ENCODE data around the gene KRT86. TPM values are rescaled to one million over a fixed set of nuclear protein-coding genes. Genes with fewer than 3 reads are reported as not detected.
"Not testable (repeated sequence)": the region's sequence is repeated elsewhere in the genome, so short reads cannot be mapped to it uniquely, and the experiment has no call there.

KRT86 gene
- total RNA-seq, 2 experiments from 2014 or later, result 0.10 to 0.12 TPM

DNA sequence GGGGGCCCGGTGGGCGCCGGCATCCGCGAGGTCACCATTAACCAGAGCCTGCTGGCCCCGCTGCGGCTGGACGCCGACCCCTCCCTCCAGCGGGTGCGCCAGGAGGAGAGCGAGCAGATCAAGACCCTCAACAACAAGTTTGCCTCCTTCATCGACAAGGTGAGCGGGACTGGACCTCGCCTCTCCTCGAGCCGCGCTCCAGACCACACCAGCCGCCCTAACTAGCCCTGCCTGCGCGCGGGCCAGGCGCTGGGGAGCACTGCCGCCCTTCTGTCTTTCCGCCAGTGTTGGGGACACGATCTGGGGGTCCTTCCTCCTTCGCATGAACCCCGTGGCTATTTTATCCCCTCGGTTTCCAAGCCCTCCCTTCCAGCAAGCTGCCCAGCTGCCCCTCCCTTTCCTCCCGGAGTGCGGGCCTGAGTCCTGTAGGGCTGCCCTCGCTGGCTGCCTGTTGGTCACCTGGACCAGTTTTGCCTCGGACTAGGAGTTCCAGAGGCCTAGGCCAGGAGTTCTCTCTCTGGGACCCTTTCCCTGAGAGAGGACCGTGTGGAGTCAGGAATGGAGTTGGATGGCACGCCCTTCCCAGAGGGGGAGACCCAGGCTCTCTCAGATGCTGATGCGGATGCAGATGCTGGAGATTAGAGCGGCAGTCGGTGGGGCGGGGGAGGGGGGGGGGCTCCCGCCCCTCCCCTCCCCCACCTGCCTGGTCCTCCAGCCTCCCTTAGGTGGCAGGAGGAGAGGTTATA lies 40.8 kb upstream of the KRT86 start:
- Mint-ChIP-seq H3K9me3 (no peaks in the 10 kb centered on the region), H3K4me3 (no peak overlapping the region), H3K4me1 (ENCODE audit: low read depth) (no peaks in the 10 kb centered on the region), H3K27ac (no peak overlapping the region), H3K36me3 (no peaks in the 10 kb centered on the region), H3K27me3 (peaks cover 42% of the 10 kb centered on the region)
- CTCF ChIA-PET, result no interaction called here
- intact Hi-C loops (cut with micrococcal nuclease), result no loop called here
- DNase-seq, result no peak
- POLR2A ChIA-PET, result no interaction called here

DNA sequence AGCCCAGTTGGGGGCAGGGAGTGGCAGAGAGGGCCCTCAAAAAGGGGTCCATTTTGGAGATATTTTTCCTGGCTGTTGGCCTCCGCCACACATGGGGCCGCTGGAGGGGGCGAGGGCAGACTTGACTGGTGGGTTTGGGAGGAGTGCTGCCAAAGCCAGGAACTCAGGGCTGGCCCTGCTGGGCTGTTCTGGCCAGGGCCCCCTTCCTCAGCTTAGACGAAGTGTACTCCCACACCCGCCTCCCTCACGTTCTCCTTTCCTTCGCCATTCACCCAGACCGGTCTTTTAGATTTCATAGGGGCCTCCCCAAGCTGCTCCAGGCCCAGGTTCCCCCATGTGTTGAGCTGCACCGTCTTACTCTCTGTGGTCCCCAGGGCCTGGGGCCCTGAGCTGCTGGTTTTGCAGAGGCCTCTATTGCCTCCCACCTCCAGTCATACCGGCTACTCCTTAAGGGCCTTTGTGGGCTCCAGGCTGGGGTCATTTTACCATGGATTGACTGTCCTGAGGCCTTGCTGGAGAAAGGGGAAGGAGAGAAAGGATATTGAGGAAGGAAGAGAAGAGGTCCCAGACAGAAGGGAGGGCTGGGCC lies 40.1 kb upstream of the KRT86 start:
- Mint-ChIP-seq H3K27me3 (peaks cover 40% of the 10 kb centered on the region), H3K4me3 (no peak overlapping the region), H3K36me3 (no peaks in the 10 kb centered on the region), H3K4me1 (ENCODE audit: low read depth) (no peaks in the 10 kb centered on the region), H3K27ac (no peak overlapping the region), H3K9me3 (no peaks in the 10 kb centered on the region)
- DNase-seq, result no peak
- POLR2A ChIA-PET, result no interaction called here
- intact Hi-C loops (cut with micrococcal nuclease), result no loop called here
- CTCF ChIA-PET, result no interaction called here

DNA sequence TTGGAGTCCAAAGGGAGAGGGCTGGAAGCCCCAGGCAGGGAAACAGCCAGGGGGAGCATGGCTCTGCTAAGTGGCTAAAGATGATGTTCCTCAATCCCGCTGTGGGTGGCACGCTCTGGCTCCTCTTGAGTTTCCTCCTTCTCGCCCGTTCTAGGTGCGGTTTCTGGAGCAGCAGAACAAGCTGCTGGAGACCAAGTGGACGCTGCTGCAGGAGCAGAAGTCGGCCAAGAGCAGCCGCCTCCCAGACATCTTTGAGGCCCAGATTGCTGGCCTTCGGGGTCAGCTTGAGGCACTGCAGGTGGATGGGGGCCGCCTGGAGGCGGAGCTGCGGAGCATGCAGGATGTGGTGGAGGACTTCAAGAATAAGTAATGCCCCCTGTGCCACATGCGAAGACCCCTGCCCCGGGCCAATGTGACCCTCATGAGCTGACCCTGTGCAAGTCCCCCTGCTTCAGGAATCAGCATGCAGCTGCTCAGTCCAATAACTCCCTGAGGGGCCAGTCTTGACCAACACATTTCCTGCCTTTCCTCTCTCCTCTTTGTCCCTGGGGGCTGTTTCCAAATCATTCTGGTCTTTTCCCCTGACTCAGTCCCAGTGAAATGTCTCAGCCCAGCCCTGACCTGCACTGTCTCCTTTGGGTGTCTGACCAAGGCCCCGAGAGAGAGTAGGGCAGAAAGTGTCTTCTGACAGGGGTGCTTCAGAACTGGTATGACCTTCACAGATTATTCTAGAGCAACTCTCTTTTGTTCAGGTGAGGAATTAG lies 39.3 kb upstream of the KRT86 start:
- no peak overlapping the region for H3K27ac Mint-ChIP-seq
- ChIA-PET CTCF (interaction anchor here (1.1 kb wide), 1 partner anchor 46 kb away, joined by 3 read pairs; no protein-coding TSS in a partner anchor), POLR2A (no interaction called here)
- peaks cover 37% of the 10 kb centered on the region for H3K27me3 Mint-ChIP-seq
- H3K4me1 Mint-ChIP-seq (ENCODE audit: low read depth), result no peaks in the 10 kb centered on the region
- no peak for DNase-seq
- H3K4me3 Mint-ChIP-seq, result no peak overlapping the region
- H3K9me3 Mint-ChIP-seq, result no peaks in the 10 kb centered on the region
- H3K36me3 Mint-ChIP-seq, result no peaks in the 10 kb centered on the region
- intact Hi-C loops (cut with micrococcal nuclease), result no loop called here

DNA sequence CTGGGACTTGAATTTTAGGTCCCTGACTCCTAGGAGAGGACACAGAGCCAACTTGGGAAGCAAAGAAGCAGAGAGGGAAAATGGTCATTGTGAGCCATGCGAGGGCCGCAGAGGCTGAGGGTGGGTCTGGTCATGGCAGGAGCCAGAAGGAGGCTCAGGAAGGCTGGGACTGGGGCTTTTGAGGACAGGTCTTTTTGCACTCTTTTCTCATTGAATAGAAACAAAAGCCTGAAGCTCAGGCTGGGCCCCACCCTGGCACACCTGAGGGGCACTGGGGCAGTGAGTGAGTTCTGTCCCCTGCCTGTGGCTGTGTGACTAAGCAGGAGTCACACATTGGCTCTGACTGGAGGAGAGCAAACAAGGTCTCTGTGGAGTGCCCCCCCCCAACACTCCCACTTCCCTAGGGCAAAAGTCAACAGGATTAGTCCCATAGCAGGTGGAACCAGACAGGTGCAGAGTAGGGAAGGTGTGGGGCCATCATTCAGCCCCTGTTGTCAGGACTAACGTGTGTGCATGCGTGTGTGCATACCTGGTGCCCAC lies 38.6 kb upstream of the KRT86 start:
- no peak overlapping the region for H3K27ac Mint-ChIP-seq
- POLR2A ChIA-PET, result no interaction called here
- no peaks in the 10 kb centered on the region for H3K4me1 Mint-ChIP-seq (ENCODE audit: low read depth)
- H3K27me3 Mint-ChIP-seq, result peaks cover 33% of the 10 kb centered on the region
- H3K36me3 Mint-ChIP-seq, result no peaks in the 10 kb centered on the region
- H3K9me3 Mint-ChIP-seq, result no peaks in the 10 kb centered on the region
- DNase-seq, result no peak
- intact Hi-C loops (cut with micrococcal nuclease), result no loop called here
- CTCF ChIA-PET, result interaction anchor here (1.1 kb wide), 1 partner anchor 45 kb away, joined by 3 read pairs; no protein-coding TSS in a partner anchor
- H3K4me3 Mint-ChIP-seq, result no peak overlapping the region

DNA sequence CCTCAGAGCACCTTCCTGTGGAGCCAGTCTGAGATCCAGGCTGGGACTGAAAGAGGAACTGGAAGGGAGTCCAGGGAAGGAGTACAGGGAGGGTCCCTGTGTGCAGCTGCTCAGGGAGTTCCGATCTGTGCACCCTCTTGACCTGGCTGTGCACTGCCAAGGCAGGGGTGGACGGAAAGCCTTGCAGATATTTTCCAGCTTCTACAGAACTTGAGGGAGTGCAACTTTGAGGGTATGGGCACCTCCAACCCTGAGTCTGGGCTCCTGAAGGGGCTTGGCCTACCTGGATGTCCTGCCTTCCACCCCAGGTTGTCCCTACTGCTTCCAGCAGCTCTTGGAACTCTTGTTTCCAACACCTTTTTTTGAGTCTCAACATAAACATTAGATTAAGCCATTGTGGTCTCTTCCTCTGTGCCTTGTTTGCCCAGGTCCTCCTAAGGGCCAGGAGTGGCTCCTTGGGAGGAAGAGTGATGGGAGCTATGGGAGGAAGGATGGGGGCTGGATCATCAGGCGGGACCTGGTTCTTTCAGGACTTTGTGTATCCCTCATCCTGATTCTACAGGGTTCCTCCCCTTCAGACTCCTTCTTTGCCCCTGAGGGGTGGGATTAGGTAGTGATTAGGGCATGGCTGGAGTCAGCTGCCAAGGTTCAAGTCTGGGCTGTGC lies 37.9 kb upstream of the KRT86 start:
- CTCF ChIA-PET, result interaction anchor here (0.9 to 1.4 kb wide), 4 partner anchors 15 to 91 kb away, joined by 3 to 6 read pairs (median 4); no protein-coding TSS in a partner anchor
- peaks cover 29% of the 10 kb centered on the region for H3K27me3 Mint-ChIP-seq
- H3K4me1 Mint-ChIP-seq (ENCODE audit: low read depth), result no peaks in the 10 kb centered on the region
- no peak overlapping the region for H3K4me3 Mint-ChIP-seq
- no peak for DNase-seq
- intact Hi-C loops (cut with micrococcal nuclease), result no loop called here
- POLR2A ChIA-PET, result no interaction called here
- no peaks in the 10 kb centered on the region for H3K36me3 Mint-ChIP-seq
- H3K9me3 Mint-ChIP-seq, result no peaks in the 10 kb centered on the region
- no peak overlapping the region for H3K27ac Mint-ChIP-seq

DNA sequence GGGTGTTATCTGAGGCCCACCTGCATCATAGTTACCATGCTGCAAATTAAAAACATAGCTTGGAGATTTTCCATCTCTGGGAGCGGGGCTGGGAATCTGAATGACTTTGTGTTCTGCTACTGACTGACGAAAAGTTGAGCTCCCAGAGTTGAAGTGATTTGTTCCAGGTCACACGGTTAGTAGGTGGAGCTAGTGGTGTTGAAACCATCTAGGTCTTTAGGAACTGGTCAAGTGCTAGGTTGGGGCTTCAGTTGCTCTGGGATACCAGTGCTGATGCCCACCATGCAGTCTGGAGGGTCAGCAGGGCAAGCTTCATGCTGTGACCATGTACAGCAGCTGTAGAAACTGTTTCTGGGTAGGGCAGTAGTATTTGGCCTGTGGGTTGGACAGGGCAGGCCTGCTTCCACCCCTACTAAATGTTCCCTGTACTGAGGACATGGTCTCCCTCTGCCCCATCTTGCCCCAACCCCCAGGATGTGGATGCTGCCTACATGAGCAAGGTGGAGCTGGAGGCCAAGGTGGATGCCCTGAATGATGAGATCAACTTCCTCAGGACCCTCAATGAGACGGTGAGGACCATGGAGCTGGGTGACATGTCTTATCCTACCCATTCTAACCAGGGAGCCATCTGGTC lies 36.1 kb upstream of the KRT86 start:
- peaks cover 1% of the 10 kb centered on the region for H3K4me1 Mint-ChIP-seq (ENCODE audit: low read depth)
- ChIA-PET POLR2A (no interaction called here), CTCF (interaction anchor here (0.7 to 3.5 kb wide), 3 partner anchors 11 to 41 kb away, joined by 3 to 11 read pairs (median 6); no protein-coding TSS in a partner anchor)
- no peaks in the 10 kb centered on the region for H3K36me3 Mint-ChIP-seq
- H3K27me3 Mint-ChIP-seq, result peaks cover 15% of the 10 kb centered on the region
- H3K27ac Mint-ChIP-seq, result no peak overlapping the region
- intact Hi-C loops (cut with micrococcal nuclease), result no loop called here
- no peak overlapping the region for H3K4me3 Mint-ChIP-seq
- DNase-seq, result no peak
- H3K9me3 Mint-ChIP-seq, result no peaks in the 10 kb centered on the region

DNA sequence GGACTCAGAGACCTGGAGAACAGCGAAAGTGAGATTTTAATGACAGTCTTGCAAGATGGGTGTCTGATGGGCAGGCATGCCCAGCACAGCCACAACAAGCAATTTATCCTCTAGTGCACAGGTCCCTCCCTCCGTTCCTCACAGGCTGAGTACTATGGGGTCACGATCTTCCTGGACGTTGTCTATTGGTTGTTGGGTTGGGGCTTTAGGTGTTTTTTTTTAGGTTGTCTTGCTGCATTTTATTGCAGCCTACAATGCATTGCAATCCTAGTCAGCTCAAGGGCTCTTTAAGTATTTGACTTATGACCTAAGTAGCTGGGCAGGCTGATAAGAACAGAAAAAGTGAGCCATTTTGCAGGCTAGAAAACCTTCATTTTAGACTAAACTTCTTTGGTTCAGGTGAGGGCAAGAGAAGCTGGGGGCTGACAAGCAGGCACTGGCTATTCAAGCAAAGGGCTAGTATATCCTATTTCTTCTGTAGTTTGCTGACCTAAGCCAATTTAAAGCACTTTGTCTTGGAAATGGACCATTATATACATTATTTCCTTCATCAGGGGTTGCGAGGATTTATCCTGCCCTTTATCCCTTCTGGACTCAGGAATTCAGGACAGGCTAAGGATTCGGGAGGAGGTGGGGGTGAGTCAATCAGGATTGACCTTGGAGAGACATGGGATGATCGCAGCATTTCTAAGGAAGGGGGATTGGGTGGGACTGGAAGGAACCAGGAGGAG lies 35.4 kb upstream of the KRT86 start:
- no peak overlapping the region for H3K27ac Mint-ChIP-seq
- H3K27me3 Mint-ChIP-seq, result peaks cover 10% of the 10 kb centered on the region
- intact Hi-C loops (cut with micrococcal nuclease), result no loop called here
- ChIA-PET CTCF (interaction anchor here (1.8 to 3.5 kb wide), 2 partner anchors 17 to 40 kb away, joined by 6 to 11 read pairs; no protein-coding TSS in a partner anchor), POLR2A (no interaction called here)
- H3K4me1 Mint-ChIP-seq (ENCODE audit: low read depth), result peaks cover 9% of the 10 kb centered on the region
- DNase-seq, result no peak
- no peaks in the 10 kb centered on the region for H3K9me3 Mint-ChIP-seq
- no peaks in the 10 kb centered on the region for H3K36me3 Mint-ChIP-seq
- no peak overlapping the region for H3K4me3 Mint-ChIP-seq

DNA sequence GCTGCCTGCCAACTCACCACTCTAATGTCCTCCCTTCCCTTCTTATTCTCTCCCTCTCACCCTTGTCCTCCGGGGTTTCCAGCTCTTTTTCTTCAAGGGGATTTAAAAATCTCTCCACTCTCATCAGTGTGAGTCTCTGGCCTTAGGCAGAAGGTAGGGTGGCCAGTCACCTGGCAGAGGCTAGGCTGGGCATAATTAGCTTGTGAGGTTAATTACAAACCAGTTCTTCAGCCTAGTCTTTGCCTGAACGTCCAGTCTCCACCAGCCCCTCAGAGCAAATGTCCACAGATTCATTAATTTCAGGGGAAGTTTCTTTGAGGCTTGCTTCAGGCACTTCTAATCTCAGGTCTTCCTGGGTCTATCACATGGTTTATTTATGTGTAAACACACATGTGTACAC lies 34.7 kb upstream of the KRT86 start:
- Mint-ChIP-seq H3K4me1 (ENCODE audit: low read depth) (peaks cover 15% of the 10 kb centered on the region), H3K4me3 (no peak overlapping the region), H3K27ac (no peak overlapping the region), H3K9me3 (no peaks in the 10 kb centered on the region), H3K36me3 (no peaks in the 10 kb centered on the region), H3K27me3 (peaks cover 4% of the 10 kb centered on the region)
- ChIA-PET POLR2A (no interaction called here), CTCF (interaction anchor here (0.7 to 3.5 kb wide), 3 partner anchors 18 to 88 kb away, joined by 3 to 11 read pairs (median 6); no protein-coding TSS in a partner anchor)
- DNase-seq, result no peak
- intact Hi-C loops (cut with micrococcal nuclease), result no loop called here

DNA sequence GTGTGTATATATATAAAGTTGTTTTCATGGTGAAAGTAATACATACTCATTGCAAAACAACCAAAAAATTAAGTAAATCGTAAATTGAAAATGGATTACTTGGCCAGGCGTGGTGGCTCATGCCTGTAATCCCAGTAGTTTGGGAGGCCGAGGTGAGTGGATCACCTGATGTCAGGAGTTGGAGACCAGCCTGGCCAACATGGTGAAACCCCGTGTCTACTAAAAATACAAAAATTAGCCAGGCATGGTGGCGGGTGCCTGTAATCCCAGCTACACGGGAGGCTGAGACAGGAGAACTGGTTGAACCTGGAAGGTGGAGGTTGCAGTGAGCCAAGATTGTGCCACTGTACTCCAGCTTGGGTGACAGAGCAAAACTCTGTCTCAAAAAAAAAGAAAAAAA lies 34.2 kb upstream of the KRT86 start:
- H3K9me3 Mint-ChIP-seq; intact Hi-C loops (cut with micrococcal nuclease); H3K36me3 Mint-ChIP-seq; DNase-seq; H3K4me3 Mint-ChIP-seq; H3K27me3 Mint-ChIP-seq; H3K27ac Mint-ChIP-seq; POLR2A ChIA-PET: not testable (repeated sequence)
- CTCF ChIA-PET, result interaction anchor here (0.7 to 3.5 kb wide), 3 partner anchors 18 to 87 kb away, joined by 3 to 11 read pairs (median 6); no protein-coding TSS in a partner anchor
- peaks cover 18% of the 10 kb centered on the region for H3K4me1 Mint-ChIP-seq (ENCODE audit: low read depth)

DNA sequence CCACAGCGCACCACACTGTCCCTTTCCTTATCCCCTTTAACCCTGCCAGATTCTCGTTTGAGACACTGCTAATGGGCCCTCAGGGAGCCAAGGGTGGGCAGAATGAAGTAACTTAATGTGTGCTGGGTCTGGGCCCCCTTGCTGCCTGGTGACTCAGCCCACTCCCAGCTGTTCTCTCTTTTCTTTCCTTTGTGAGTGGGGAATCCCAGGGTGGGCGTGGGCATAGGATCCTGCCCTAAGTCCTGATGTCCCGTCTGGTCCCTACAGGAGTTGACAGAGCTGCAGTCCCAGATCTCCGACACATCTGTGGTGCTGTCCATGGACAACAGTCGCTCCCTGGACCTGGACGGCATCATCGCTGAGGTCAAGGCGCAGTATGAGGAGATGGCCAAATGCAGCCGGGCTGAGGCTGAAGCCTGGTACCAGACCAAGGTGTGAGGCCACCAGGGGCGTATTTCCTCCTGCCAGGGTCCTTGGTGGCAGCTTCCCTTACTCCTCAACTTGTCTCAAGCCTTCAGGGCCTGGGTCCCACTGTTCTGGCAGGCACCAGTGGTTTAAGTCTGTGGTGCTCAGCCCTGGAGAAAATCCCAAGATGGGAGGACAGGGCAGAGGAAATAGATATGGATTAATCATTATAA lies 33.1 kb upstream of the KRT86 start:
- H3K4me1 Mint-ChIP-seq (ENCODE audit: low read depth), result peaks cover 18% of the 10 kb centered on the region
- POLR2A ChIA-PET, result no interaction called here
- intact Hi-C loops (cut with micrococcal nuclease), result no loop called here
- no peaks in the 10 kb centered on the region for H3K9me3 Mint-ChIP-seq
- H3K36me3 Mint-ChIP-seq, result no peaks in the 10 kb centered on the region
- no peak overlapping the region for H3K4me3 Mint-ChIP-seq
- H3K27ac Mint-ChIP-seq, result no peak overlapping the region
- H3K27me3 Mint-ChIP-seq, result no peaks in the 10 kb centered on the region
- DNase-seq, result no peak
- CTCF ChIA-PET, result interaction anchor here (1.2 to 3.5 kb wide), 2 partner anchors 19 to 38 kb away, joined by 3 to 11 read pairs; no protein-coding TSS in a partner anchor

All from activated CD4-positive, alpha-beta memory T cell treated with anti-CD3 and anti-CD28 coated beads for 36 hours (primary cell).